Measurements from ENCODE around the gene IL17RE.
"Not testable (repeated sequence)": the region's sequence is repeated elsewhere in the genome, so short reads cannot be mapped to it uniquely, and the experiment has no call there.

IL17RE gene, protein sequence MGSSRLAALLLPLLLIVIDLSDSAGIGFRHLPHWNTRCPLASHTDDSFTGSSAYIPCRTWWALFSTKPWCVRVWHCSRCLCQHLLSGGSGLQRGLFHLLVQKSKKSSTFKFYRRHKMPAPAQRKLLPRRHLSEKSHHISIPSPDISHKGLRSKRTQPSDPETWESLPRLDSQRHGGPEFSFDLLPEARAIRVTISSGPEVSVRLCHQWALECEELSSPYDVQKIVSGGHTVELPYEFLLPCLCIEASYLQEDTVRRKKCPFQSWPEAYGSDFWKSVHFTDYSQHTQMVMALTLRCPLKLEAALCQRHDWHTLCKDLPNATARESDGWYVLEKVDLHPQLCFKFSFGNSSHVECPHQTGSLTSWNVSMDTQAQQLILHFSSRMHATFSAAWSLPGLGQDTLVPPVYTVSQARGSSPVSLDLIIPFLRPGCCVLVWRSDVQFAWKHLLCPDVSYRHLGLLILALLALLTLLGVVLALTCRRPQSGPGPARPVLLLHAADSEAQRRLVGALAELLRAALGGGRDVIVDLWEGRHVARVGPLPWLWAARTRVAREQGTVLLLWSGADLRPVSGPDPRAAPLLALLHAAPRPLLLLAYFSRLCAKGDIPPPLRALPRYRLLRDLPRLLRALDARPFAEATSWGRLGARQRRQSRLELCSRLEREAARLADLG

GRCh38 chr3:9902372-9903237 is at the start of gene IL17RE:
TSS of gene IL17RE (plus strand) at chr3:9902848. CDS start at chr3:9902933, 85 bp downstream.
- DNase-seq, result no peak

DNA sequence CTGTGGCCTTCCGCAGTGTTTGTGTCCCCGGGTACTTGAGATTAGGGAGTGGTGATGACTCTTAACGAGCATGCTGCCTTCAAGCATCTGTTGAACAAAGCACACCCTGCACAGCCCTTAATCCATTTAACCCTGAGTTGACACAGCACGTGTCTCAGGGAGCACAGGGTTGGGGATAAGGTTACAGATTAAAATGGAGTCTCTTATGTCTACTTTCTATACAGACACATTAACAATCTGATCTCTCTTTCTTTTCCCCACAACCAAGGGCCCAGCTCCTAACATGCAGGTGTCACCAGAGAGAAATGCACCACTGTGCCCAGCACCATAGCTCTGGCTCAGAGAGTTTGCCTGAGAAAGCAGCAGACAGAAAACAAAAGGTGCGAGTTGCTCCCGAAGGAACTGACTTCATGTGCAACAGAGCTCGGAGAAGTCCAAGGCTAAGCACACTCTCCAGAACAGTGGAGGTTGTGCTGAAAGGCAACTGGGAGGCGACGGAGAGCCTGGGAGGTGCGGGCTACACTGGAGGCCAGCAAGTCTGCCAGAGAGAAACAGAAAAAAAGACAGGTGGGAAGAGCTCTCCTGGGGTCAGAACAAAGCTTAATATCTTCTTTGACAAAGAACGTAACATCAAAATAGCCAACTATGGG is 48.2 kb upstream of the IL17RE start:
- not testable (repeated sequence) for DNase-seq

GRCh38 chr3:9855594-9855993 is 47.1 kb upstream of the IL17RE start:
- no peak for DNase-seq

- no peak for DNase-seq
Observed at GRCh38 chr3:9859530-9860025, 43.1 kb upstream of the IL17RE start.

DNA sequence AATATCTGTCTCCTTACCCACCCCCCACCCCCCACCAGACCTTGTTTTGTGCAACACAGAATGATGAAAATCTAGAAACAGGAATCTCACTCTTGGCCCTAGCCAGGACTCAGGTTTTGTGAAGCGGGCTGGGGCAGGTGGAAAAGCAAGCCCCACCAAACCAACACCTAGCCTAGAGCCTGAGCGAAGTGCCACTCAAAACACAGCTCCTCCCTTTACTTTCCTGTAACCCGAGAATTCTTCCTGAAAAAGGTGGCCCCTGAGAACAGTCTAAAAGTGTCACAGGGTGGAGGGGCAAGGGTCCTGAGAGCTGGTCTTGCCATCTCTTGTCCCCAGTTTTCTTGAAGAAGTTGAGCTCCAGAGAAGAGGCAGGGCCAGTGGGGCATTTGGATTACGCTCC is 41.4 kb upstream of the IL17RE start:
- DNase-seq, result no peak

DNA sequence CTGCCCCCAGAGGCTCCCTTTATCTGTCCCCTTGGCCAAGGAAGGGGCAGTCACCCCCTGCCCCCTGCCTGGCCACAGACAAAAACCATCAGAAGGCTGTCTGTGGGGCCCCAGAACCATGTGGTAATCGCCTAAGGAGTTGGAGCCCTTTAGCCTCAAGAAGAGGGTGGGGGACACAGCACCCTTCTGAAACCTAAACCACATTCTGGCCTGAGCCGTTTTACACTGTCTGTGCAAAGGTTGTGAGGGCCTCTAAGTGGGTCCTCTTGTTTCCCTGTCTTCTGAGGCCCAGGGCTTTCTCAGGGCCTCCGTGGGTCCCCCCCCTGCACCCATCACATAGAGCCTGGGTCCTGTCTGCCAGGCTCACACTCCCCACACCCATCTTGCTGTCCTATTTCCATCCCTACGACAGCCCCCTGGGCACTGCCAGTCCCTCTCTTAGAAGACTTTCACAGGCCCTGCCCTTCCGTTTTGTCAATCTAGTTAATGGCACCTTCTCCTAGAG is 41.0 kb upstream of the IL17RE start:
- no peak for DNase-seq

- peak; percentile 9 to 36 for DNase-seq
Observed at GRCh38 chr3:9862391-9863057, 40.1 kb upstream of the IL17RE start.

- no peak for DNase-seq
Observed at GRCh38 chr3:9863058-9863772, 39.4 kb upstream of the IL17RE start.

- no peak for DNase-seq
Observed at GRCh38 chr3:9864200-9864927, 38.3 kb upstream of the IL17RE start.

GRCh38 chr3:9865125-9865637 is 37.5 kb upstream of the IL17RE start:
- not testable (repeated sequence) for DNase-seq

DNA sequence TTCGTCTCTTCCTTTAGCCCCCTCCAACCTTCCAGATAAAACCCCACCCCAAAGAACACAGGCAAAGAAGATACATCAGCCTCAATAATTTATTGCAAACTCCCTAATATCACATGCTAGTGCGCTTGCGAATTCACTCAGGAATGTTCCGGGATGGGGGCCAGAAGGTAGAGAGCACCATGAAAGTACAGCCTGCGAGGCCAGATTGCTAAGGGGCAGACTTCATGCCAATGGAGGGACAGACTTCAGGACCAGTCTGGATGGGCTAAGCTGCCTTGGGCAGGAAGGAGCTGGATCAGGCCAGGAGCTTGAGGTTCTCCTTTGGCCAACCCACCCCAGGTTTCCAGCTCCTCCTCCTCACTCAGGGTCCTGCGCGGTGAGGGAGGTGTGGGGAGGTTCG is 36.0 kb upstream of the IL17RE start:
- no peak for DNase-seq

GRCh38 chr3:9867106-9867505 is 35.5 kb upstream of the IL17RE start:
- DNase-seq, result no peak

DNA sequence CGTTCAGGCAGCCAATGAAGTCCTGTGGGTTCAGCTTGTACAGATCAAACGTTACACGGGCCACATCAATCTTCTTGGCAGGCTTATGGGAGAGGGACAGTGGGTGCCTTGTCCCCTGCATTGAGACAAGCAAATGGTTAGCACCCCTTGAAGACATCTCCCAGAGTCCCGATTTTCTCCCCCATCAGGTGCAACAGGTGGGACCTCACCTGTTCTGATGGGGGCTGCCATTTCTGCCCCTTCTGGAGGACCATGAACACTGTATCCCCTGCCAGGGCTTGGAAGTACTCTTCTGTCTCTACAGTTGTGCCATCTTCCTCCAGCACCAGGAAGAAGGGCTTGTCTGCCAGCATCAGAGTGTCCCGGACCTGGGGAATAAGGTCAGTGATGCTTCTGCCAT is 32.7 kb upstream of the IL17RE start:
- no peak for DNase-seq

DNA sequence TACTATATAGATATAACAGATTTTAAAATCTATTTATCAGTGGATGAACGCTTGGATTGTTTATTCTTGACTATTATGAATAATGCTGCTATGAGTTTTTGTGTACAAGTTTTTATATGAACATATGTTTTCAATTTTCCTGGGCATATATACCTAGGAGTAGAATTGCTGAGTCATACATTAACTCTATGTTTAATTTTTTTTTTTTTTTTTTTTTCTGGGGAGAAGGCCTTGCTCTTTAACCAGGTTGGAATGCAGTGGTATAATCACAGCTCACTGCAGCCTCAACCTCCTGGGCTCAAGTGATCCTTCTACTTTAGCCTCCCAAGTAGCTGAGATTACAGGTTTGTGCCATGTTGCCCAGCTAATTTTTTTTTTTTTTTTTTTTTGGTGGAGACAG is 31.7 kb upstream of the IL17RE start:
- no peak for DNase-seq

DNA sequence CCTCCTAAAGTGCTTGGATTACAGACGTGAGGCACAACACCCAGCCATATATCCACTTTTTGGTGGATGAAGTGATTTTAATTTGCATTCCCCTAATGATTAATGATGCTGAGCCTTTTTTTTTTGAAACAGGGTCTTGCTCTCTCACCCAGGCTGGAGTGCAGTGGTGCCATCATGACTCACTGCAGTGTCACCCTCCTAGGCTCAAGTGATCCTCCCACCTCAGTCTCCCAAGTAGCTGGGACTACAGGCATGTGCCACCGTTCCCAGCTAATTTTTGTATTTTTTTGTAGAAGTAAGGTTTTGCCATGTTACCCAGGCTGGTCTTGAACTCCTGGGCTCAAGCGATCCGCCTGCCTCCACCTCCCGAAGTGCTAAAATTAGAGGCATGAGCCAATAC is 30.6 kb upstream of the IL17RE start:
- not testable (repeated sequence) for DNase-seq

GRCh38 chr3:9875448-9875847 is 27.2 kb upstream of the IL17RE start:
- DNase-seq, result no peak

- DNase-seq, result not testable (repeated sequence)
Observed at GRCh38 chr3:9876255-9876654, 26.4 kb upstream of the IL17RE start.

GRCh38 chr3:9876991-9877390 is 25.7 kb upstream of the IL17RE start:
- no peak for DNase-seq

DNA sequence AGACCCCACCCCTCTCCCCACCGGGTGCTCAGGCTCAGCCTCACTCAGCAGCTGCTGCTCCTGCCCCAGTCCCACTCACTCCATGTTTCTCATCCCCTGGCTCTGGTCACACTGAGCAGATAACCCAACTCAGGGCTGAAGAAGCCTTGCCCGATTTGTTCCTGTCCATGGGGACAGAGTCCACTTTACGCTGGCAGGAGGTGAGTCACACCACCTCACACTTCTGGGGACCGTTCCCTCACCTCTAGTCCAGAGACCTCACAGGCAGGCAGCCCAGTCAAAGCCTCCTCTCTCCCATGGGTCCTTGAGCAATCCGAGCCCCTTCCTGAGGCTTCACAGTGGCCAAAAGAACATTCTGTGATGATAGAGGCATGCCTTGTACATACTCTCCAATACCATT is 23.9 kb upstream of the IL17RE start:
- DNase-seq, result no peak
